EL (cell line): ENCODE results near the gene LIME1.
A peak's percentile ranks its signal among the peaks of the same experiment; 100 is the strongest.
"Not testable (repeated sequence)": the region's sequence is repeated elsewhere in the genome, so short reads cannot be mapped to it uniquely, and the experiment has no call there.

ENCODE experiments used
- DNase-seq: peaks from one replicate; pipeline ENCODE4 v3.0.0-alpha.2; 2016

Gene LIME1

GRCh38 chr20:63775096-63775978 lies 38.9 kb downstream of the LIME1 start:
- DNase-seq: peak; percentile 28

- DNase-seq: not testable (repeated sequence)
These were observed 40.4 kb downstream of the LIME1 start for GRCh38 chr20:63776875-63777274.

GRCh38 chr20:63777614-63778013 lies 41.1 kb downstream of the LIME1 start:
- DNase-seq: no peak

GRCh38 chr20:63778034-63778752 lies 41.7 kb downstream of the LIME1 start:
- no peak for DNase-seq

GRCh38 chr20:63778857-63779256 lies 42.4 kb downstream of the LIME1 start:
- DNase-seq: no peak

- DNase-seq: no peak
These were observed 44.7 kb downstream of the LIME1 start for GRCh38 chr20:63781181-63781580.

GRCh38 chr20:63782051-63782471 lies 45.6 kb downstream of the LIME1 start:
- DNase-seq: no peak

- no peak for DNase-seq
These were observed 46.1 kb downstream of the LIME1 start for GRCh38 chr20:63782521-63782971.

- no peak for DNase-seq
These were observed 47.5 kb downstream of the LIME1 start for GRCh38 chr20:63783970-63784369.

GRCh38 chr20:63785691-63786131 lies 49.2 kb downstream of the LIME1 start:
- DNase-seq: no peak

GRCh38 chr20:63787302-63787701 lies 50.8 kb downstream of the LIME1 start:
- DNase-seq: no peak

- DNase-seq: no peak
These were observed 51.3 kb downstream of the LIME1 start for GRCh38 chr20:63787749-63788148.
